SK-N-SH (cell line): ENCODE data around the gene SCARF2.

ENCODE experiments used
- CHD2 ChIP-seq: fragments of 150-350 bp; IDR thresholded peaks from 2 replicates; pipeline ENCODE4 v1.6.1; 2018; ENCODE audit warnings: low read length; ENCODE audit not compliant: partially characterized antibody
- FOSL2 ChIP-seq: IDR thresholded peaks from 2 replicates; pipeline ENCODE4 v1.4.0; 2012; ENCODE audit warnings: low read depth, mild to moderate bottlenecking, moderate library complexity, borderline replicate concordance
- FOXJ3 ChIP-seq: sonication (generic); formaldehyde crosslinking; IDR thresholded peaks from 2 replicates; pipeline ENCODE4 v1.5.1; 2020; ENCODE audit warnings: mild to moderate bottlenecking, missing genetic modification reagents
- FOXM1 ChIP-seq: IDR thresholded peaks from 2 replicates; pipeline ENCODE4 v1.4.0; 2012; ENCODE audit warnings: low read depth, mild to moderate bottlenecking
- GABPA ChIP-seq: IDR thresholded peaks from 2 replicates; pipeline ENCODE4 v1.4.0; 2012; ENCODE audit warnings: low read depth, mild to moderate bottlenecking
- MXI1 ChIP-seq: IDR thresholded peaks from 2 replicates; pipeline ENCODE4 v1.6.1; 2012; ENCODE audit warnings: mild to moderate bottlenecking, low read depth, low read length, improper control_type of control experiment
- POLR2AphosphoS5 ChIP-seq: IDR thresholded peaks from 2 replicates; pipeline ENCODE4 v1.6.1; 2012; ENCODE audit warnings: low read depth, low read length
- SIN3A ChIP-seq: IDR thresholded peaks from 2 replicates; pipeline ENCODE4 v1.6.1; 2012; ENCODE audit warnings: low read depth, mild to moderate bottlenecking, low read length, moderate library complexity, borderline replicate concordance
- SMC3 ChIP-seq: IDR thresholded peaks from 2 replicates; pipeline ENCODE4 v1.6.1; 2012; ENCODE audit warnings: low read depth, low read length, improper control_type of control experiment
- TF ChIP-seq, protein P1 (sequence below): fragments of 200-600 bp; sonication (generic); IDR thresholded peaks from 2 replicates; pipeline ENCODE4 v1.6.1; 2017; ENCODE audit warnings: antibody characterized with exemption, mild to moderate bottlenecking, moderate library complexity
- TF ChIP-seq, protein P2 (sequence below): fragments of 150-350 bp; IDR thresholded peaks from 2 replicates; pipeline ENCODE4 v1.6.1; 2017; ENCODE audit warnings: antibody characterized with exemption, low read length, low read depth, borderline replicate concordance
- TF ChIP-seq, protein P3 (sequence below): IDR thresholded peaks from 2 replicates; pipeline ENCODE4 v1.6.1; 2012; ENCODE audit warnings: mild to moderate bottlenecking, low read depth, low read length, moderate library complexity

- TF ChIP-seq, protein P1, sequence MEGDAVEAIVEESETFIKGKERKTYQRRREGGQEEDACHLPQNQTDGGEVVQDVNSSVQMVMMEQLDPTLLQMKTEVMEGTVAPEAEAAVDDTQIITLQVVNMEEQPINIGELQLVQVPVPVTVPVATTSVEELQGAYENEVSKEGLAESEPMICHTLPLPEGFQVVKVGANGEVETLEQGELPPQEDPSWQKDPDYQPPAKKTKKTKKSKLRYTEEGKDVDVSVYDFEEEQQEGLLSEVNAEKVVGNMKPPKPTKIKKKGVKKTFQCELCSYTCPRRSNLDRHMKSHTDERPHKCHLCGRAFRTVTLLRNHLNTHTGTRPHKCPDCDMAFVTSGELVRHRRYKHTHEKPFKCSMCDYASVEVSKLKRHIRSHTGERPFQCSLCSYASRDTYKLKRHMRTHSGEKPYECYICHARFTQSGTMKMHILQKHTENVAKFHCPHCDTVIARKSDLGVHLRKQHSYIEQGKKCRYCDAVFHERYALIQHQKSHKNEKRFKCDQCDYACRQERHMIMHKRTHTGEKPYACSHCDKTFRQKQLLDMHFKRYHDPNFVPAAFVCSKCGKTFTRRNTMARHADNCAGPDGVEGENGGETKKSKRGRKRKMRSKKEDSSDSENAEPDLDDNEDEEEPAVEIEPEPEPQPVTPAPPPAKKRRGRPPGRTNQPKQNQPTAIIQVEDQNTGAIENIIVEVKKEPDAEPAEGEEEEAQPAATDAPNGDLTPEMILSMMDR = no peak
- TF ChIP-seq, protein P2, sequence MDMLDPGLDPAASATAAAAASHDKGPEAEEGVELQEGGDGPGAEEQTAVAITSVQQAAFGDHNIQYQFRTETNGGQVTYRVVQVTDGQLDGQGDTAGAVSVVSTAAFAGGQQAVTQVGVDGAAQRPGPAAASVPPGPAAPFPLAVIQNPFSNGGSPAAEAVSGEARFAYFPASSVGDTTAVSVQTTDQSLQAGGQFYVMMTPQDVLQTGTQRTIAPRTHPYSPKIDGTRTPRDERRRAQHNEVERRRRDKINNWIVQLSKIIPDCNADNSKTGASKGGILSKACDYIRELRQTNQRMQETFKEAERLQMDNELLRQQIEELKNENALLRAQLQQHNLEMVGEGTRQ = no peak
- TF ChIP-seq, protein P3, sequence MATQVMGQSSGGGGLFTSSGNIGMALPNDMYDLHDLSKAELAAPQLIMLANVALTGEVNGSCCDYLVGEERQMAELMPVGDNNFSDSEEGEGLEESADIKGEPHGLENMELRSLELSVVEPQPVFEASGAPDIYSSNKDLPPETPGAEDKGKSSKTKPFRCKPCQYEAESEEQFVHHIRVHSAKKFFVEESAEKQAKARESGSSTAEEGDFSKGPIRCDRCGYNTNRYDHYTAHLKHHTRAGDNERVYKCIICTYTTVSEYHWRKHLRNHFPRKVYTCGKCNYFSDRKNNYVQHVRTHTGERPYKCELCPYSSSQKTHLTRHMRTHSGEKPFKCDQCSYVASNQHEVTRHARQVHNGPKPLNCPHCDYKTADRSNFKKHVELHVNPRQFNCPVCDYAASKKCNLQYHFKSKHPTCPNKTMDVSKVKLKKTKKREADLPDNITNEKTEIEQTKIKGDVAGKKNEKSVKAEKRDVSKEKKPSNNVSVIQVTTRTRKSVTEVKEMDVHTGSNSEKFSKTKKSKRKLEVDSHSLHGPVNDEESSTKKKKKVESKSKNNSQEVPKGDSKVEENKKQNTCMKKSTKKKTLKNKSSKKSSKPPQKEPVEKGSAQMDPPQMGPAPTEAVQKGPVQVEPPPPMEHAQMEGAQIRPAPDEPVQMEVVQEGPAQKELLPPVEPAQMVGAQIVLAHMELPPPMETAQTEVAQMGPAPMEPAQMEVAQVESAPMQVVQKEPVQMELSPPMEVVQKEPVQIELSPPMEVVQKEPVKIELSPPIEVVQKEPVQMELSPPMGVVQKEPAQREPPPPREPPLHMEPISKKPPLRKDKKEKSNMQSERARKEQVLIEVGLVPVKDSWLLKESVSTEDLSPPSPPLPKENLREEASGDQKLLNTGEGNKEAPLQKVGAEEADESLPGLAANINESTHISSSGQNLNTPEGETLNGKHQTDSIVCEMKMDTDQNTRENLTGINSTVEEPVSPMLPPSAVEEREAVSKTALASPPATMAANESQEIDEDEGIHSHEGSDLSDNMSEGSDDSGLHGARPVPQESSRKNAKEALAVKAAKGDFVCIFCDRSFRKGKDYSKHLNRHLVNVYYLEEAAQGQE = no peak
- TF ChIP-seq MXI1 (no peak), SMC3 (no peak), FOXJ3 (CRISPR knock-in tag) (no peak), CHD2 (no peak), SIN3A (no peak), POLR2AphosphoS5 (no peak), GABPA (no peak), FOSL2 (no peak), FOXM1 (no peak)
Measured at GRCh38 chr22:20486229-20486628, 48.6 kb upstream of the SCARF2 start.
